ENCODE data around the gene CYB5A.

GRCh38 chr18:74268175-74268574, 23.6 kb downstream of the CYB5A start:
- no peak for TF ChIP-seq CTCF (IDR thresholded peaks at IDR 0.05; ENCODE audit: low read length)
- TF ChIP-seq EZH2 (optimal IDR thresholded peaks at IDR 0.05; ENCODE audit: low read depth, low read length): no peak
- TF ChIP-seq EZH2phosphoT487 (IDR thresholded peaks at IDR 0.05; ENCODE audit: low read length): no peak
